Epithelial cell of proximal tubule (primary cell): ENCODE results near the gene GTF3C6. TPM values are rescaled to one million over a fixed set of nuclear protein-coding genes. Genes with fewer than 3 reads are reported as not detected.
"Not testable (repeated sequence)": the region's sequence is repeated elsewhere in the genome, so short reads cannot be mapped to it uniquely, and the experiment has no call there.

Experiments used
- DNase-seq: peaks from one replicate; pipeline ENCODE4 v3.0.0-alpha.2; 2011; ENCODE audit warnings: low read depth
- H3K4me3 ChIP-seq: 2 replicates; pipeline ENCODE4 v1.5.1; 2011; ENCODE audit warnings: low read depth, mild to moderate bottlenecking, low read length
- total RNA-seq: library from RNA; depleted of rRNA; stranded (reverse); fragments of >200 nt; gene quantifications from 2 replicates; pipeline ENCODE4 v1.2.3, GENCODE V29; 2015
- TF ChIP-seq, protein P1 (sequence below): conservative IDR thresholded peaks from 2 replicates; pipeline ENCODE4 v1.5.1; 2012; ENCODE audit warnings: low read depth, mild to moderate bottlenecking, low read length

The GTF3C6 gene
- total RNA-seq, 1 donor from 2014 or later: 85.0 TPM

GRCh38 chr6:110999634-111000270 lies 41.2 kb downstream of the GTF3C6 start:
- TF ChIP-seq, protein P1, sequence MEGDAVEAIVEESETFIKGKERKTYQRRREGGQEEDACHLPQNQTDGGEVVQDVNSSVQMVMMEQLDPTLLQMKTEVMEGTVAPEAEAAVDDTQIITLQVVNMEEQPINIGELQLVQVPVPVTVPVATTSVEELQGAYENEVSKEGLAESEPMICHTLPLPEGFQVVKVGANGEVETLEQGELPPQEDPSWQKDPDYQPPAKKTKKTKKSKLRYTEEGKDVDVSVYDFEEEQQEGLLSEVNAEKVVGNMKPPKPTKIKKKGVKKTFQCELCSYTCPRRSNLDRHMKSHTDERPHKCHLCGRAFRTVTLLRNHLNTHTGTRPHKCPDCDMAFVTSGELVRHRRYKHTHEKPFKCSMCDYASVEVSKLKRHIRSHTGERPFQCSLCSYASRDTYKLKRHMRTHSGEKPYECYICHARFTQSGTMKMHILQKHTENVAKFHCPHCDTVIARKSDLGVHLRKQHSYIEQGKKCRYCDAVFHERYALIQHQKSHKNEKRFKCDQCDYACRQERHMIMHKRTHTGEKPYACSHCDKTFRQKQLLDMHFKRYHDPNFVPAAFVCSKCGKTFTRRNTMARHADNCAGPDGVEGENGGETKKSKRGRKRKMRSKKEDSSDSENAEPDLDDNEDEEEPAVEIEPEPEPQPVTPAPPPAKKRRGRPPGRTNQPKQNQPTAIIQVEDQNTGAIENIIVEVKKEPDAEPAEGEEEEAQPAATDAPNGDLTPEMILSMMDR: peak; percentile 53
- no peak for DNase-seq
- H3K4me3 ChIP-seq: no peak overlapping the region

DNA sequence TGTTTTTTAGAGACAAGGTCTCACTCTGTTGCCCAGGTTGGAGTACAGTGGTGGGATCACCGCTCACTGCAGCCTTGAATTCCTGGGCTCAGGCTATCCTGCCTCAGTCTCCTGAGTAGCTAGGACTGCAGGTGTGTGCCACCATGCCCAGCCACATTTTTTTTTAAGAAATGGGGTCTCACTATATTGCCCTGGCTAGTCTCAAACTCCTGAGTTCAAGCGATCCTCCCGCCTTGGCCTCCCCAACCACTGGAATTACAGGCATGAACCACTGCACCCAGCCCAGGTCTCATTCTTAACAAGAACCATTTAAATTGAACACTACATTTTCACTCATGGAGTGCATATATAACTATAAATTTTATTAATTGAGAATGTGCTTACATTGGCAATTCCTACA lies 43.8 kb downstream of the GTF3C6 start:
- no peak for DNase-seq
- H3K4me3 ChIP-seq: no peak overlapping the region
- TF ChIP-seq, protein P1: no peak

DNA sequence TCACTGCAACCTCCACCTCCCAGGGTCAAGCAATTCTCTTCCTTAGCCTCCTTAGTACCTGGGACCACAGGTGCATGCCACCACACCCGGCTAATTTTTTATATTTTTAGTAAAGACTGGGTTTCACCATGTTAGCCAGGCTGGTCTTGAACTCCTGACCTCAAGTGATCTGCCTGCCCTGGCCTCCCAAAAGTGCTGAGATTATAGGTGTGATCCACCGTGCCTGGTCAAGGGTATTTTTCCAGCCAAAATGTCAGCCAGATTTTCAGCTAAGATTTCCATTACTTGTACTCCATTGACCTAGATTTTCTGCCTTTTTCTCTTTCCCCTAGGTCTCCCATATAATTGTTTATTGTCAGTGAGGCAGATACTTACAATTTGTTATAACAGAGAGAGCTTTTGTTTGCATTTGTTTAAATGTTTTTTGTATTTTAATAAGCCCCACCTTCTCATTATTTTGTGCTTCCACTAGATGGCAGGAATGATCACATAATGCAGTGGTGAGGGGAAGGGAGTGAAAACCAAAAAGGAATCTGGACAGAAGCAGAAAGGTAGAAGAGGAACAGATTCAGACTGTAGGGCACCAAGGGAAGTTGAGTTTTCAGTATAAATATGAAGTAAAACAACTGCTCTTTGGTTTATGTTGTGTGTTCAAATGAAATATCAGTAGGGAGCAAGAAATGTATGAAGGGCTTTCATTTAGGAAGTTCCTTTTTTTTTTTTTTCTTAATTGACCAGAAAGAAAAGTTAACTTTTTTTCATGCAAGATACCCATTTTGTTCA lies 53.0 kb downstream of the GTF3C6 start:
- H3K4me3 ChIP-seq: no peak overlapping the region
- DNase-seq: no peak
- TF ChIP-seq, protein P1: peak; percentile 74

DNA sequence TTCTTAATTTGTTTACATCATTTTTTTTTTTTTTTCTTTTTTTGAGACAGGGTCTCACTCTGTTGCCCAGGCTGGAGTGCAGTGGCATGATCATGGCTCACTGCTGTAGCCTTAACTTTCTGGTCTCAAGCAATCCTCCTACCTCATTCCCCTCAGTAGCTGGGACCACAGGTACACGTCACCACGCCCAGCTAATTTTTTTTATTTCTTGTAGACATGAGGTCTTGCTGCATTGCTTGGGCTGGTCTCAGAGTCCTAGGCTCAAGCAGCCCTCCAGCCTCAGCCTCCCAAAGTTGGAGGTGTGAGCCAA lies 53.6 kb downstream of the GTF3C6 start:
- DNase-seq: no peak
- H3K4me3 ChIP-seq: no peak overlapping the region
- TF ChIP-seq, protein P1: no peak

DNA sequence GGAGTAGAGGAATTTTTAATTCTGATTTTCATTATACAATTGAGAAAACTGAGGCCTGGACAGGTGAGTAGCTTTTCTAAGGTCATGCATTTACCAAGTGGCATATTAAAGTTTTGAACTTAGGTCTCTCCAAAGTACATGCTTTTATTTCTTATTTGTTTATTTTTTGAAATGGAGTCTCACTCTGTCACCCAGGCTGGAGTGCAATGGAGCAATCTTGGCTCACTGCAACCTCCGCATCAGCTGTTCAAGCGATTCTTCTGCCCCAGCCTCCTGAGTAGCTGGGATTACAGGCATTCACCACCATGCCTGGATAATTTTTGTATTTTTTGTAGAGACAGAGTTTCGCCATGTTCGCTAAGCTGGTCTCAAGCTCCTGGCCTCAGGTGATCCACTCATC lies 54.0 kb downstream of the GTF3C6 start:
- not testable (repeated sequence) for DNase-seq, H3K4me3 ChIP-seq

DNA sequence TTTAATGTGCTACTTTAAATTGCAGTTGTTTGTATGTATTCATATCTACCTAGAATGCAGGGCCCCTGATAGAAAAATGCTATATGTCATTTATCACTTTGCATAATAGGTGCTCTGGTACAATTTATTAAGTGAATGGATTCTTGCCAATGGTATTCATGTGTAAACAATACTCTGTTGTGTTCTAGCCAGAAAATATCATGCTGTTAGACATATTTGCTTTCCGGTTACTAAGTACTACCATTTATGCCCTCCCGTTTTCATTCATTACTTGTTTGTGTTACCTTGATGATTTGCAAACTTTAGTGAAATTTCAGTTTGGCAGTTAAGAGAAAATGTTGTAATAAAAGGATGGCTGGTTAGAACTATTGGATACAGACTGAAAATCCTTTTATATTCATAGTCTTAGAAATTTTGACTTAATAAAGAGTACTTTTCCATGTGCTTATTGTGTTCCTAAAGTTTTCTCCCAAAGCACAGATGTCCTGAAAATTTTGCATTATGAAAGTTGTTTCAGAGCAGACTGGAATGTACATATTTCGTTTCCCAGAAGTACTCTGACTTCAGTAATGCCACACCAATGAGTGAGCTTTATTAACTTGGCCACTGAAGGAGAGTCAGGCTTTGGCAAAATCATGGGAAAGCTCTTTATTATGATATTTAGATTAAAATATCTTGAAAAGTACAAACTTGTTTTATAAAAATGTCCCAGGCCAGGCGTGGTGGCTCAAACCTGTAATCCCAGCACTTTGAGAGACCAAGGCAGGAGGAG lies 54.8 kb downstream of the GTF3C6 start:
- TF ChIP-seq, protein P1: no peak
- DNase-seq: no peak
- no peak overlapping the region for H3K4me3 ChIP-seq

GRCh38 chr6:111015389-111016124 lies 57.1 kb downstream of the GTF3C6 start:
- no peak for DNase-seq
- TF ChIP-seq, protein P1: no peak
- H3K4me3 ChIP-seq: no peak overlapping the region

DNA sequence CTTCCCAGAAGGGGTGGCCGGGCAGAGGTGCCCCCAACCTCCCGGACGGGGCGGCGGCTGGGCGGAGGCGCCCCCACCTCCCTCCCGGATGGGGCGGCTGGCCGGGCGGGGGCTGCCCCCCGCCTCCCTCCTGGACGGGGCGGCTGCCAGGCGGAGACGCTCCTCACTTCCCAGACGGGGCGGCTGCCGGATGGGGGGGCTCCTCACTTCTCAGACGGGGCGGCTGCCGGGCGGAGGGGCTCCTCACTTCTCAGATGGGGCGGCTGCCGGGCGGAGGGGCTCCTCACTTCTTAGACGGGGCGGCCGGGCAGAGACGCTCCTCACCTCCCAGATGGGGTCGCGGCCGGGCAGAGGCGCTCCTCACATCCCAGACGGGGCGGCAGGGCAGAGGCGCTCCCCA lies 58.7 kb downstream of the GTF3C6 start:
- not testable (repeated sequence) for DNase-seq, H3K4me3 ChIP-seq
